NCI-H82 (cell line): ENCODE data around the gene CNTRL.

Experiments
- DNase-seq: peaks from one replicate; lab custom pipeline; 2025; lab: John Stamatoyannopoulos, UW

CNTRL gene

GRCh38 chr9:121201045-121201737 lies 126.4 kb downstream of the CNTRL start:
- DNase-seq, result peak; percentile 50

DNA sequence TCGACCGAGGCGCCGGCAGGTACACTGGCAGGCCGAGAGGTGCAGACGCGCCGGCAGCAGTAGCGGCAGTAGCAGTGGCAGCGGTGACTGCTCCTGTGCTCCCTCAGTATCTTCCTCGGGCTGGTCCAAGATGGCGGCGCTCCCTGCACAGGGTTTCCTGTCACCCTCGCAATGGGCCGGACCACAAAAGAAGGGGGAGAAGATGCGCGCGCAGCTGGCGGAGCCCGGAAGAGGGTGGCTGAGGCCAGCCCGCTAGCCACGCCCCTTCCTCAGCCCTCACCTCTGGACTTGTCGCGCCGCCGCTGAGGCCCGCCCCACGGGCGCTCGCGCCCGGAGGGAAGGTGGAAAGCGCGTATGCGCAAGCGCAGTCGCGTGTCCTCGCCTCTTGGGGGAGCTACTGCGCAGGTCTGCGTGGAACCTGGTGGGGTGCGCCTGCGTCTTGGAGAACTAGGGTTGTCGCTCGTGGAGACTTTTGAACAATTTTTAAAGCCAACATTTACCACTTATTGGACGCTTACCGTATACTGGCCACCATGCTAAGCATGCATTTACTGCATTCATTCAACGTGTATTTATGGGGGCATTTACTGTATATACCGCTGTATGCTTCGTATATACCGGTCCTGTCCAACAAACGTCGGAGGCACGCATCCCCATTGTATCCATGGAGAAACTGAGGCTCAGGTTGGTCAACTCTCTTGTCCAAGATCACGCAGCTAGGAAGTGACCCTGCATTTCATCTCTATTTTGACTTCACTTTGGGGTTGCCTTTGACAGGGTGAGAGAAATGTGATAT lies 127.2 kb downstream of the CNTRL start, which contains the start of gene RAB14:
RAB14 (minus strand) TSS at position 132 of the 796 bp plus-strand sequence. CDS start 8,457 bp downstream, outside the sequence.
- DNase-seq, result peak; percentile 99

GRCh38 chr9:121204121-121204520 lies 129.4 kb downstream of the CNTRL start:
- DNase-seq, result no peak

- DNase-seq, result no peak
These were observed 129.9 kb downstream of the CNTRL start for GRCh38 chr9:121204611-121205010.

DNA sequence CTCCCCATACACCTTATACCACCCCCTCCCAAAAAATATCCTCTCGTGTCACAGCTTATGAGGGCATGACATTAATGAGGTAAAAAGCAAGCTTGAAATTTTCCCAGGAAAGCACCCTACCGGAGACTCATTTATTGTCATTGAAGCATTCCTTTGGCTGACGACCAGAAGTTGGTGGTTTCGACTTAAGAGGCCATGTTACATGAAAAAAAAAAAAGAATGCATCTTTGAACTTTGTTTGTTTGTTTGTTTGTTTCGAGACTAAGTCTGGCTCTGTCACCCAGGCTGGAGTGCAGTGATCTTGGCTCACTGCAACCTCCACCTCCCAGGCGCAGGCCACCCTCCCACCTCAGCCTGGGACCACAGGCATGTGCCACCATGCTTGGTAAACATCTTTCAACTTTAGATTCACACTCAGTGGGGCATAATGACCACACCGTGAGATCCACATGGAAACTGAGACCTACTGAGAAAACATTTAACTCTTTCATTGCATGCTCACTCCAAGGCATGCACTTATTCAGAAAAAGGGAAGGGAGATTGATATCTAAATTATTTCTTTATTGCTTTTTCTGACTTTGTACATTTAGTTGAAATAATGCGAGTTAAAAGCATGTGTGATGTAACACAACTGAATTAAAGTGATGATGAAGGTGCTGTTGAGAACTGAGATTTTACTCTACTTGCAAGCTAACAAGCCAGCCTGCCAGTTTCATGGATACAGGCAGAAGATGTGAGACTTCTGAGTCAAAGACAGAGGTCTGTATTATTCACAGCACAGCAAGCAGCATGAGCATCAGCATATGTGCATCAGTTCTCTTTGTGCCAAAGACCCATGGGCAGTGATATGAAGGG lies 132.0 kb downstream of the CNTRL start:
- no peak for DNase-seq

DNA sequence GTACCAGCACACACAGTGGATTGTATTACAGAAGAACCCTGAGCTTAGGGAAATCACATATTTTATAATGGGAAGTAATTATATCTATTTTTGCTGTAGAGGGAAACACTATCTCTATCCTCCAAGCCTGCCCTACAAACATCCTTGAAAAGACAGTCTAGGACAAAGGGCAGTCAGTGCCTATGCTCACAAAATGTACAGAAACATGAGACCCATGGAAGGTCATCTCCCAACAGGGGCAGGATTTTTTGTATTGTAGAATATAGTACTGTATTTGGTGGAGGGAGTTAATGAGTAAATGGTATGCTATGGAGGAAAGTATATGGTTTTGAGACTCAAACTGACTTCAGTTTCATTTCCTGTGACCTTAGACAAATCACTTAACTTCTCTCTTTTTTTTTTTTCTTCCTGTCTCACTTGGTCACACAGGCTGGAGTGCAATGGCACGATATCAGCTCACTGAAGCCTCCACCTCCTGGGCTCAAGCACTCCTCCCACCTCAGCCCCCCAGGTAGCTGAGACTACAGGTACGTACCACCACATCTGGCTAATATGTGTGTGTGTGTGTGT lies 132.7 kb downstream of the CNTRL start:
- DNase-seq, result no peak

GRCh38 chr9:121210536-121210935 lies 135.8 kb downstream of the CNTRL start:
- DNase-seq, result no peak

DNA sequence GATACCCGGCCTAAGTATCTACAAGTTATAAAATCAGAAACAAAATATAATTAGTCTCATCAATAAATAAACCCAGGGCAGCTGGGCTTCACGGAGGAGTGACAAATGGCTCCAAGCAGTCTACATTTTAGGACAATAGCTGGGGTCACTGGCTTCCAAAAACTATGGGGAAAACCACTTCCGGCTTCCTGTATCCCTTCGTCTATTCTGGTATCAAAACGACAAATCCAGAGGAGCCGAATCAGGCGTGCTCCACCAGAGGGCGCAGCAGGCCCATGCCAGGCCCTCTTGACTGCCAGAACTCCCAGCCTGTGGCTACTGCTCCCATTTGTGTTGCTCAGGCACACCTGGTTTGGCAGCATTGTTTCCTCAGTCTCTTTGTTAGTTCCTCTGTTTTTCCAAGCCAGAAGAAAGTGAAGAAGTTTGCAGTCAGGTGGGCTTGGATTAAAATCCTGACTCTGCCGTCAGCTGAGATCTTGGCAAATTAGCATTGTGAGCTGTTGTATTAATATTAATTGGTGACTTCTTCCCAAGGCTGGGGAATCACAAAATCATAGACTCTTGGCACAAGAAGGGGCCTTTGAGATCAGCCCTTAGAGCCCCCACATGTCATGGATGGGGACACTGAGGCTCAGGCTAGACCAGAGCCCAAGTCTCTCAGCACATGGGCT lies 138.5 kb downstream of the CNTRL start:
- DNase-seq, result peak; percentile 91

GRCh38 chr9:121214005-121214404 lies 139.2 kb downstream of the CNTRL start:
- no peak for DNase-seq

DNA sequence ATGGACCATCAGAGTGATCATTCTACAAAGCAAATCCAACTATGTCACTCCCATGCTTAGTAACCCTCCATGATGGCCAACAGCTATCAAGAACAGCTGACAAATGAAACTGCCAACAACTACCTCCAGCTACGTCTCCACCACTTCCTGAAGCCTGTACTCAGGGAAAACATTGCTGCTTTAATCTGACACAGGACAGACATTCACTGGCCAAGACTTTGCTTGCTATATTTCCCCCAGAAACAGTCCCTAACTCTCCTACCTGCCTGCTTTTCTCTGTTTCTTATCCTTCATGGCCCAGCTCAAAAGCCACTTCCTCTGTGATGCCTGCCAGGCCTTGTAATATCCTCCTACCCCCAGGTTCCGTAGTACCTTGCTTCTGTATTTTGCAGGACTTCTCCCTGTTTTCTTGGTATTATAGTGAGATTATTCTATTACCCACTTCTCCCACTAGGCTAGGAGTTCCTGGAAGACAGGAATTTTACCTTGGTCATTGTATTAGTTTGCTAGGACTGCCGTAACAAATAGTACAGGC lies 141.6 kb downstream of the CNTRL start:
- no peak for DNase-seq

GRCh38 chr9:121217609-121218292 lies 143.0 kb downstream of the CNTRL start:
- no peak for DNase-seq

- DNase-seq, result no peak
These were observed 143.7 kb downstream of the CNTRL start for GRCh38 chr9:121218357-121219027.

DNA sequence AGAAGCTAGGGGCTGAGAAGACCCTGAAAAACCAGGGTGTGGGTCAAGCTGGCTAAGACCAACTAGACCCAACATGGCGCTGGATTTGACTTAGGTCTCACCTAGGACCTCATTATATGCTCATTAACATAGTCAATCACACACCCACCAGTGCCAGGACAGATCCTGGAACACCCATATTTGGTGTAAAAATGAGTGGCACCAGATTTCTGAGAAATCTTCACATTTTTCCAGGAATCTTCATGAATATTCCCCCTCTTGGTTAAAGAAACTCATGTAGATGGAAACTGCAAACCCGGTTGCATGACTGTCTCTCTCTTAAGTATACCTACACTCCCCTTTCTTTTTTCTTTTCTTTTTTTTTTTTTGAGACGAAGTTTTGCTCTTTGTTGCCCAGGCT lies 144.8 kb downstream of the CNTRL start:
- DNase-seq, result no peak

DNA sequence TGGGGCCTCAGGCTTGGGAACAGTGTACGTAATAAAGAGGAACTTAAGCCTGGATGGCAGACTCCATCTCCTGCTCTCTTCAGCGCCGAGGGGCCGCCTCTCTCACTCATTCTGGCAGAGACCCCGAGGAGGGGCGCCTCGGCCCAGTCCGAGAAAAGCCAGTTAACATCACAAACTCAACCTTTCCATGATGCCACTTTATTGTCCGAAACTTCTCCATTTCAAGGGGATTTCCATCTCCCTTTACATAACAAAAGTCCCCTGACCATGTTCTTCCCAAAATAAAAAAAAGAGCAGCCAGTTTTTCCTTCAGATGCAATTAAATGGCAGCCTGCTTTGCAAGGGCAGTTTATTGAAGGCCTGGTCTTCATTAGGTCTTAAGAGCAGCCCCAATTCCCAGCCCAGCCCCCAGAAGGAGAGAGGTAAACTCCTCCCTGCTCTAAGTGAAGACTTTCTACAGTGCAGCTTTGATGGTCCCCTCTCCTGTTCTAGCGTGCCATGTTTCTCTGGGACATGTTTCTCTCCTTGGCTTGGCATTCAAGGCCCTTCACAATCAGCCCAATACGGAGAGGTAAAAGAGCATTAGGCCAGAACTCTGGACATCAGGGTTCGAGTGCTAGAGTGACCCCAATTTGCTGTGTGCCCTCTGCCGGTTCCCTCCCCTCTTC lies 146.4 kb downstream of the CNTRL start:
- no peak for DNase-seq

DNA sequence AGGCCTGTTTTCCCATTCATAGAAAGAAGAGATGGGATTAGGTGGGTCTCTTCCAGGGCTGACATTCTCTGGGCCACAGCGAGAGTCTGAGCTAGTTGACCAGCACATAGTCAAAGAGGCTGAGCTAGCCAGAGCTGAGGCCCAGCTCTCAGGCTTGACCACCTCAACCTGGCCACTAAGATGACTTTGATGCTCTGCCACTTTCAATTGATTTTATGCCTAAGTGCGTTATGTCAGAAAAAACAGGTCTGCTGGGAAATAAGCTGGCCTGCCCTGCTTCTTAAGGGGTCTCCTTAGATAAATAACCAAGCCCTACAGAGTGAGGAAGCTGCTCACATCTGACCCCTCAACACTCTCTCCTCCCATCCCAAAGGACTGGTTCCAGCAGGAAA lies 146.9 kb downstream of the CNTRL start:
- no peak for DNase-seq

- peak; percentile 77 for DNase-seq
These were observed 147.9 kb downstream of the CNTRL start for GRCh38 chr9:121222524-121223171.

- peak; percentile 87 for DNase-seq
These were observed 150.5 kb downstream of the CNTRL start for GRCh38 chr9:121225240-121225639.

DNA sequence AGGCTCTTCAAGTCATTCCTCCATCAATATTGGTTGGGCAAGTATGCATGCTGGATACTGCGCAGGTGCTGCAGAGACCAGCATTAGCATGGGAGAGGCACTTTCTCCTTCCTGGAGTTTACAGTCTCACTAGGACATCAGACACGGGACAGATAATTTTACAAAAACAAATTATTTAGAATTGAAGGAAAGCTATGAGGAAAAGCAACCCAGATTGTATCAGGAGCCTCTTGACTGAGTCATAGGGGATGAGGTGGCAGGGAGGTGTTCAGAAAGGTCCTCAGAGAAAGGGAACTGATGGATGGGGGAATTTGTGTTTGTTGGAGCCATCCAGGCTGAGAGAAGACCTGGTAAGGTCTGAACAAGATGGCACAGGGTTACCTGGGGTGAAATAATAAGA lies 151.4 kb downstream of the CNTRL start:
- DNase-seq, result no peak
